ENCODE data around the gene MICAL3. TPM values are rescaled to one million over a fixed set of nuclear protein-coding genes. Genes with fewer than 3 reads are reported as not detected.

Gene MICAL3
- polyA plus RNA-seq, 1 of the 3 experiments (the other 2 are of a cell fraction) = 83.1 TPM

GRCh38 chr22:17927062-17927461 lies 97.3 kb downstream of the MICAL3 start (continued):
- TF ChIP-seq, protein P1, sequence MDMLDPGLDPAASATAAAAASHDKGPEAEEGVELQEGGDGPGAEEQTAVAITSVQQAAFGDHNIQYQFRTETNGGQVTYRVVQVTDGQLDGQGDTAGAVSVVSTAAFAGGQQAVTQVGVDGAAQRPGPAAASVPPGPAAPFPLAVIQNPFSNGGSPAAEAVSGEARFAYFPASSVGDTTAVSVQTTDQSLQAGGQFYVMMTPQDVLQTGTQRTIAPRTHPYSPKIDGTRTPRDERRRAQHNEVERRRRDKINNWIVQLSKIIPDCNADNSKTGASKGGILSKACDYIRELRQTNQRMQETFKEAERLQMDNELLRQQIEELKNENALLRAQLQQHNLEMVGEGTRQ (IDR thresholded peaks at IDR 0.05; ENCODE audit: borderline replicate concordance, low read depth, low read length) = no peak
- no peak for TF ChIP-seq JUND (IDR thresholded peaks at IDR 0.05)
- TF ChIP-seq TEAD4 (IDR thresholded peaks at IDR 0.05; ENCODE audit: borderline replicate concordance, insufficient read depth) = no peak

DNA sequence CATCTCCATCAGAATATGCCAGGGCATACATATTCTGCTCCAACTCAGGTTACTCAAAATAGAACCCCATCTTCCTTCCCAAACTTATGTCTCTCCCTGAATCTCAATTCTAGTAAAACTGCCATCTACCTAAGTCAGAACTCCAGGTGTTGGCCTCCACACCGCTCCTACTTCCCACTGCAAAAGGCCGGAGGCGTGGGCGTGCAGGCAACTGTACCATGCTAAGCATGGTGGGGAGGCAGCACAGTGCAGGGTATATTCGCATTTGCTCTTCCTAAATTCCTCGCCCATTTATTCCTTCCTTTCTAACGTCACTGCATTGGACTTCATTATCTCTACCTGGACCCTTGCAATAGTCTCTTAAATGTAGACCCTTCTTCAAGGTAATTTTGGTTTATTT lies 97.8 kb downstream of the MICAL3 start:
- POLR2A ChIA-PET = no interaction called here

DNA sequence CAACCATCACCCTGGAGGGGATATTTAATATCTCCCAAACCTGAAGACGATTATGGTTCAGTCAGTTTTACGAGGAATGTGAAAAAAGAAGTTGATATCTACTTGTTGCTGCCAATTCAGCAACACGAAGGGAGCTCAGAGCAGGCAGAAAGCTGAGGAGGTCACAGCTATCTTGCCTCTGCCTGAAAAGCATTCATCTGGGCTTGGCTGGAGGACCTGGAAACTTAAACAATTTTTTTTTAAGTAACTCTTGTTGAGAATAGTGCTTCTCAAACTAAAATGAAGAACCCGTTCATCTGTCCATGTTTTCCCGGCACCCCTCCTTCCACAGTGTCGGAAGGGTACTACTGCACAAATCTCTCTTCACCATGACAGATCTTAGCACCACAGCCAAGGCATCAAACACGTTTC lies 98.9 kb downstream of the MICAL3 start:
- Histone ChIP-seq H3K27ac (ENCODE audit: low read depth in 2 of 2, low read length in 1 of 2) (no peak overlapping the region), H3K79me2 (ENCODE audit: insufficient read depth) (peaks cover 87% of the 10 kb centered on the region), H3K9me3 (no peaks in the 10 kb centered on the region), H3F3A (replicated peaks; ENCODE audit: insufficient read depth) (peaks cover 14% of the 10 kb centered on the region), H3K9ac (no peak overlapping the region), H3K4me1 (ENCODE audit: control insufficient read depth in 1 of 2, insufficient read depth in 2 of 2, low read depth in 1 of 2, low read length in 1 of 2) (peaks cover 23 to 45% of the 10 kb centered on the region in 2 experiments), H2AFZ (ENCODE audit: low read depth) (no peak overlapping the region), H3K9me2 (no peaks in the 10 kb centered on the region), H3K4me2 (no peak overlapping the region), H3K27me3 (ENCODE audit: insufficient read depth) (no peaks in the 10 kb centered on the region), H3K36me3 (replicated peaks in 1 of 2; ENCODE audit: control insufficient read depth in 1 of 2, insufficient read depth in 2 of 2, low read length in 1 of 2) (no peaks in the 10 kb centered on the region), H3K4me3 (ENCODE audit: low read depth in 2 of 2, low read length in 1 of 2) (no peak overlapping the region), H4K20me1 (ENCODE audit: insufficient read depth) (peaks cover 65% of the 10 kb centered on the region)
- no peak for DNase-seq
- 81% methylated on average over 7 of the region's 7 CpGs for WGBS (ENCODE audit: low lambda C conversion rate)
- POLR2A ChIA-PET = no interaction called here
- CTCF ChIA-PET = interaction anchor here (1.2 to 1.7 kb wide), 4 partner anchors 13 to 95 kb away, joined by 3 to 4 read pairs (median 3); no protein-coding TSS in a partner anchor
- TF ChIP-seq, protein P2, sequence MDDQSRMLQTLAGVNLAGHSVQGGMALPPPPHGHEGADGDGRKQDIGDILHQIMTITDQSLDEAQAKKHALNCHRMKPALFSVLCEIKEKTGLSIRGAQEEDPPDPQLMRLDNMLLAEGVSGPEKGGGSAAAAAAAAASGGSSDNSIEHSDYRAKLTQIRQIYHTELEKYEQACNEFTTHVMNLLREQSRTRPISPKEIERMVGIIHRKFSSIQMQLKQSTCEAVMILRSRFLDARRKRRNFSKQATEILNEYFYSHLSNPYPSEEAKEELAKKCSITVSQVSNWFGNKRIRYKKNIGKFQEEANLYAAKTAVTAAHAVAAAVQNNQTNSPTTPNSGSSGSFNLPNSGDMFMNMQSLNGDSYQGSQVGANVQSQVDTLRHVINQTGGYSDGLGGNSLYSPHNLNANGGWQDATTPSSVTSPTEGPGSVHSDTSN (IDR thresholded peaks at IDR 0.05) = no peak
- no peak for TF ChIP-seq FOSL2 (IDR thresholded peaks at IDR 0.05; ENCODE audit: borderline replicate concordance, low read depth)
- TF ChIP-seq, protein P3, sequence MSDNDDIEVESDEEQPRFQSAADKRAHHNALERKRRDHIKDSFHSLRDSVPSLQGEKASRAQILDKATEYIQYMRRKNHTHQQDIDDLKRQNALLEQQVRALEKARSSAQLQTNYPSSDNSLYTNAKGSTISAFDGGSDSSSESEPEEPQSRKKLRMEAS (IDR thresholded peaks at IDR 0.05; ENCODE audit: low read depth) = no peak

More for the DNA sequence above, 97.8 kb downstream of the MICAL3 start:
- H3K9ac ChIP-seq = no peak overlapping the region
- peaks cover 23 to 47% of the 10 kb centered on the region in 2 experiments for H3K4me1 ChIP-seq (ENCODE audit: control insufficient read depth in 1 of 2, insufficient read depth in 2 of 2, low read depth in 1 of 2, low read length in 1 of 2)
- H3K27me3 ChIP-seq (ENCODE audit: insufficient read depth) = no peaks in the 10 kb centered on the region
- CTCF ChIA-PET = interaction anchor here (1.4 to 1.7 kb wide), 2 partner anchors 16 to 96 kb away, joined by 3 to 4 read pairs; no protein-coding TSS in a partner anchor
- peaks cover 87% of the 10 kb centered on the region for H3K79me2 ChIP-seq (ENCODE audit: insufficient read depth)
- no peak overlapping the region for H2AFZ ChIP-seq (ENCODE audit: low read depth)
- H3K4me3 ChIP-seq (ENCODE audit: low read depth in 2 of 2, low read length in 1 of 2) = no peak overlapping the region
- no peak for DNase-seq
- no peak for TF ChIP-seq RFX5 (IDR thresholded peaks at IDR 0.05; ENCODE audit: low read length)
- TF ChIP-seq RAD21 (IDR thresholded peaks at IDR 0.05; ENCODE audit: low read length) = no peak
- TF ChIP-seq ELF1 (IDR thresholded peaks at IDR 0.05) = no peak
- TF ChIP-seq JUND (IDR thresholded peaks at IDR 0.05) = no peak
- no peak for TF ChIP-seq POLR2AphosphoS5 (IDR thresholded peaks at IDR 0.05; ENCODE audit: low read depth, low read length)
- no peak for TF ChIP-seq TCF12 (IDR thresholded peaks at IDR 0.05)
- TF ChIP-seq SMC3 (IDR thresholded peaks at IDR 0.05; ENCODE audit: low read depth, low read length) = no peak
- 97% methylated on average over 7 of the region's 7 CpGs for WGBS (ENCODE audit: low lambda C conversion rate)
- no peaks in the 10 kb centered on the region for H3K9me2 ChIP-seq
- H3F3A ChIP-seq (replicated peaks; ENCODE audit: insufficient read depth) = peaks cover 14% of the 10 kb centered on the region
- no peaks in the 10 kb centered on the region for H3K36me3 ChIP-seq (replicated peaks in 1 of 2; ENCODE audit: control insufficient read depth in 1 of 2, insufficient read depth in 2 of 2, low read length in 1 of 2)
- no peak overlapping the region for H3K27ac ChIP-seq (ENCODE audit: low read depth in 2 of 2, low read length in 1 of 2)
- no peak overlapping the region for H3K4me2 ChIP-seq
- H3K9me3 ChIP-seq = no peaks in the 10 kb centered on the region
- peaks cover 65% of the 10 kb centered on the region for H4K20me1 ChIP-seq (ENCODE audit: insufficient read depth)
